GM18508 (cell line): Measurements from ENCODE around the gene TRABD2B.

ENCODE experiments used
- ATAC-seq: cut with Tn5 transposase; IDR thresholded peaks from one replicate; pipeline ENCODE4 v1.9.1; 2021; ENCODE audit warnings: moderate number of reproducible peaks; ENCODE audit not compliant: insufficient read depth, unreplicated experiment

TRABD2B gene

GRCh38 chr1:48023488-48023887 lies 26.3 kb upstream of the TRABD2B start:
- no peak for ATAC-seq

- ATAC-seq: no peak
Measured at GRCh38 chr1:48022306-48022705, 25.1 kb upstream of the TRABD2B start.

DNA sequence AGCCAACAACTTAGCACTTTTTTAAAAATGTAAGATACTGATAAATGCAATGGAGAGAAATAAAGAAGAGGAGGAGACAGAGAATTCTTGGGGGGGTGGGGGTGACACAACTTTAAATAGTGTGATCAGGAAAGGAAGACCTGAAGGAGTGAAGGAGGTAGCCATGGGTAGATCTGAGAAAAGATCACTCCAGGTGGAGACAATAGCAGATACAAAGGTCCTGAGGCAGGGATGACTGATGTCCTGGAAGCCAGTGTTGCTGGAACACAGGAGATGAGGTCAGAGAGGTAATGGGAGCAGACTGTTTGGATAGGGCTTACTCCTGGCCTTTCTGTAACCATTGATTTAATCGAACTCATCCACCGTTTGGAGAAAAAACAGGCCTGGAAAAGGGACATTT lies 24.6 kb upstream of the TRABD2B start:
- ATAC-seq: no peak

GRCh38 chr1:48019714-48020315 lies 22.6 kb upstream of the TRABD2B start:
- no peak for ATAC-seq

- ATAC-seq: no peak
Measured at GRCh38 chr1:48018799-48019198, 21.6 kb upstream of the TRABD2B start.

DNA sequence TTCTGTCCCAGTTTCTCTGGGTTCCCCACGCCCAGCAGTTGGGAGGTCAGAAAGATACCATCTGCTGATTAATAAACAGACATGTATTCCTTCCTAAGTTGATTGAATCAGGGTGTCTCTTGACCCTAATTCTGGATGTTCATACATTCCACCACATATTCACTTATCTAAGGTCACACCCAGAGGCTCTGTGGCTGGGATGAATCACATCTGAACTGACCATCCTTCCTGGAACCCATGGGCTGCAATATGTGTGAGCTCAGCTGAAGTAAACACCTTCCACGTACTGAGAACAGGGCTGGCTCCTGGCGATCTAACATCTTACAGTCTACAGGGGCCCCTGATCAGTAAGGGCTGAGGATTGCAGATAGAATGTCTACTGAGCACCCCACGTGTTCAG lies 20.5 kb upstream of the TRABD2B start:
- no peak for ATAC-seq

DNA sequence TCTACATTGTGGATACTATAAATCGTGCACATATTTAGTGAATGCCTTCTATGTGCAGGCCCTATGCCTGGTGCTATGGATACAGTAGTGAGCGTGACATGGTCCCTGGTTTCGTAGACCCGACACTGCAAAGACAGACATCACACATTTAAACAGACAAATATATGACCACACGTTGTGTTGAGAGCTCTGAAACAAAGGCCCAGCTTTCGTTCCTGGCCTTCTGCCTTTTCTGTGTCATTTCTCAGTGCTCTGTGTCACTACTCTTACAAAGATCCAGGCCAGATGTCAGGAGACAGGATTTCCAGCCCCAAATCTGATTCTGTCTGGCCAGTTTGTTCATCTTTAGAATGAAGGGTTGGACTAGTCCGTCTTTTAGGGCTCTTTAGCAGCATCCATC lies 19.3 kb upstream of the TRABD2B start:
- no peak for ATAC-seq

DNA sequence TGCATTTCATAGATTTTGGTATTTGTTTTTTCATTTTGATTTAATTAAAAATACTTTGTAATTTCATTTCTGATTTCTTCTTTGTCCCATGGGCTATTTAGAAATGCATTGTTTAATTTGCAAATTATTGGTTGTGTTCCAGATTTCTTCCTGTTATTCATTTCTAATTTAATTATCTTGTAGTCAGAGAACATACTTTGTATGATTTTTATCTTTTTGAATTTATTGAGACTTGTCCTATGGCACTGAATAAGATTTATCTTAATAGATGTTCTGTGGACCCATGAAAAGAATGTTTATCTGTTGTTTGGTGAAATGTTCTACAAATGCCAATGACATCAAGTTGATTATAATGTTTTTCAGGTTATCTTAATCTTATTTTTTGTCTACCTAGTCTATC lies 16.1 kb upstream of the TRABD2B start:
- ATAC-seq: no peak

GRCh38 chr1:48007047-48007446 lies 9.9 kb upstream of the TRABD2B start:
- no peak for ATAC-seq

GRCh38 chr1:48006264-48006663 lies 9.1 kb upstream of the TRABD2B start:
- no peak for ATAC-seq

- ATAC-seq: no peak
Measured at GRCh38 chr1:48005253-48006117, 8.3 kb upstream of the TRABD2B start.

GRCh38 chr1:48003741-48004531 lies 6.8 kb upstream of the TRABD2B start:
- no peak for ATAC-seq

GRCh38 chr1:48002142-48002541 lies 5.0 kb upstream of the TRABD2B start:
- no peak for ATAC-seq

DNA sequence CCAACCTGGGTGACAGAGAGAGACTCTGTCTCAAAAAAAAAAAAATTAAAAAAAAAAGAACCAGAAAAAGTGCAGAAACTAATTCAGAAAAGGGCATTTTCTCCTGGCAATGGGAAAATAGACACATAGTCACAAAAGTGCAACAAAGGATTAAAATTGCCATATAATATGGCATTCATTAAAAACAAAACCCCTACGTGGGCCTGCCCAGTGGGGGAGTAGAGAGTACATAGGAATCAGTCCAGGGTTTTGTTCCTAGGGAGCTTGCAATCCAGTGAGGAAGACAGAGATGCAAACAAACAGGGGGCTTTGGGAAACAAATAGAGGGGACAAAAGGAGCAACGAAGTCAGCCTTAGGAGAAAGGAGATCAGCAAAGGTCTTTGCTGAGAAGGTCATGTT lies 4.5 kb upstream of the TRABD2B start:
- no peak for ATAC-seq

DNA sequence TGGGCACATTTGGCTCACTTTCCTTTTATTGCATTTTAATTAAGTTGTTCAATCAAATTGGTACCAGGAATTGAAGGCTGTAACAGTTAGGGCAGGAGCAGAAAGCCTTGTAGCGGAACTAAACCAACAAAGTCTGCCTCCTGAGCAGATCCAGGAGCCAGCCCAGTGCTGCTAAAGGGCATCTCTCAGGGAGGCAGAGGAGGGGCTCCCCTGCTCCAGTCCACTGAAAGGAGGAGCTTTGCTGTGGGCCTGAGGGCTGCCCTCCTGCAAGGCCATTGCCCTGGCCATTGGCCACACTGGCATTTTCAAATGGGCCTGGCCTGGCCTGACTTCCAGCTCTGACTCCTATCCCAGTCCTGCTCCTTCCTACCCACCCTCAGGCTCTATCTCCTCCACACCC lies 3.7 kb upstream of the TRABD2B start:
- no peak for ATAC-seq

GRCh38 chr1:47999097-47999496 lies 1.9 kb upstream of the TRABD2B start:
- ATAC-seq: no peak

DNA sequence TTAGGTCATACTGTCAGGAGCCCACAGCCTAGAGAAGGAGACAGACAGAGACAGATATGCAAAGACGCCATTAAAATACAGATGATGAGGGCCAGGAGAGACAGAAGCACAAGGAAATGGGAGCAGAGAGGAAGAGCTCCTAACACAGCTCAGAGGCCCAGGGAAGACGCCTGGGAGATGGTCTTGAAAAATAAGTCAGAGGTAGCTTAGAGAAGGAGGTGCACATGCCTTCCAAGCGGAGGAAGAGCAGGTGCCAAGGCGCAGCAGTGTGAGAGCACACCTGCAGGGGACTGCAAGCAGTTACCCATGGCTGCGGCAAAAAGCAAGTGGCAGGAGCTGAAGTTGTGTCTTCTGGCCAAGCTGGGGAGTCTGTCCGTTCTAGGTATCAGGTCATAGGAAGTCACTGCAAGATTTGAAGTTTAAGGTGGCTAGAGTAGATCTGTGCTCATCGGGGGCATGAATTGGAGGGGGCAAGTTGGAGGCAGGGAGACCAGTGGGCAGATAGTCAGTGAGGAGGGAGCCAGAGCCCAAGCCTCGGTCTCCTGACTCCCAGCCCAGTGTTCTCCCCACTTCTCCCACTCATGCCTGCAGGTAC lies 1.3 kb upstream of the TRABD2B start:
- ATAC-seq: no peak

DNA sequence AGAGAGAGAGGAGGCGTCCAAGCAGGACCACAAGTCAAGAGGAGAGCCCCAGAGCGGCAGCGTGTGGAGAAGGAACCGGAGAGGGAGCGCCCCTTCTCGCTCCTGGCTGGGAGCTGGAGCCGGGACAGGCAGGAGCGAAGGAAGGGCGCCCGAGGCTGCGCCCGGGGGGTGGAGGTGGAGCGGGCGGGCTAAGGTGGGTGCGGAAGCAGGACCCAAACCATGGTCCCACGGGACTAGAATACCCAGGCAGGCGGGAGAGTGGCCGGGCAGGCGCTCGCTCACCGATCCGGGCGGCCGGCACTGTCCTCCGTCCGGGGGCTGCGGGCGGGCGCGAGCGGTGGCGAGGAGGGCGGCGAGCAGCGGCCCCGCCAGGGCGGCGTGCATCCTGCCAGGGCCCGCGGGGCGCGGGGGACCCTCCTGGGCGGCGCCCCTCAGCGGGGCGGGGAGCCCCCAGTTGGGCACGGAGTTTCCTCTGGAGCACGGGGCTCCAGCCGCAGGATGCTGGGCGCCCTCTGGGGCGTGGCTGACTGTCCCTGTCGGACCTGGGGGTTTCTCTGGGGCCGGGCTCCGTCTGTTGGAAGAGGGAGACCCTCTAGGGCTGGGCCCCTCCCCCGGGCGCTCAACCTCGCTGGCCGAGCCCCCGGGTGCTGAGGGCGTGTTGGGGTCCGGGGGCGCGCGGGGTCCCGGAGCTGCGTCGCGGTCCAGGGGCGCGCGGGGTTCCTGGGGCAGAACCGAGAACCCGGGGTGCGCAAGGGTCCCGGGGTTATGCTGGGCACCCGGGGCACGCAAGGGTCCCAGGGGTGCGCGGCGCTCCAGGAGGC lies 569 bp downstream of the TRABD2B start:
- no peak for ATAC-seq

GRCh38 chr1:47996060-47996405 lies 1.2 kb downstream of the TRABD2B start:
- ATAC-seq: no peak
